OCI-M1 (cell line): ENCODE results near the gene LARGE2.

Experiments used
- DNase-seq: peaks from one replicate; lab custom pipeline; 2025; lab: John Stamatoyannopoulos, UW

The LARGE2 gene

DNA sequence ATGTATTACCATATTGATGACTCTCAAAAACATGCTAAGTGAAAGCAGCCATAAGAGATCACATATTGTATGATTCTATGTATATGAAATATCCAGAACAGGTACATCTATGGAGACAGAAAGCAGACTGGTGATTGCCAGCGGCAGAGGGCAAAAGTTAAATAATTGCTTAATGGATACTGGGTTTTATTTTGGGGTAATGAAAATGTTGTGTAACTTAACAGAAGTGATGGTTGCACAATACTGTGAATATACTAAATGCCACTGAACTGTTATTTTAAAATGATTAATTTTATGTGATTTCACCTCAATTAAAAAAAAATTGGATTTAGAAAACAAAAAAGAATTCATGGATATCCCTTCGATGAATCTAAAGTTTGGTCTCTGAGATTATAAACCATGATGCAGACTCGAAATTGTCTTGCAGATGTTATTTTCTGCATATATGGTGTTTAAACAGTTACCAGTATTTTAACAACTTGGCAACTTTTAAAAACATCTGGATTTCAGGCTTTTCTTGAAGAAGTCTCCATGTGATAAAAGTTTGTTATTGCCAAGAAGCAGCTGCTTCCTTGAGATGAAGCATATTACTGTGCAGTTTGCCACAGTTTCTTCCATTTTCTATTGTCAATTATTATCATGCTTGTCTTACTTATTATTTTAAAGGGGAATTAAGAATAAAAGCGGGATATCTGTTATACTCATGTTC, 38.1 kb downstream of the LARGE2 start:
- no peak for DNase-seq

DNA sequence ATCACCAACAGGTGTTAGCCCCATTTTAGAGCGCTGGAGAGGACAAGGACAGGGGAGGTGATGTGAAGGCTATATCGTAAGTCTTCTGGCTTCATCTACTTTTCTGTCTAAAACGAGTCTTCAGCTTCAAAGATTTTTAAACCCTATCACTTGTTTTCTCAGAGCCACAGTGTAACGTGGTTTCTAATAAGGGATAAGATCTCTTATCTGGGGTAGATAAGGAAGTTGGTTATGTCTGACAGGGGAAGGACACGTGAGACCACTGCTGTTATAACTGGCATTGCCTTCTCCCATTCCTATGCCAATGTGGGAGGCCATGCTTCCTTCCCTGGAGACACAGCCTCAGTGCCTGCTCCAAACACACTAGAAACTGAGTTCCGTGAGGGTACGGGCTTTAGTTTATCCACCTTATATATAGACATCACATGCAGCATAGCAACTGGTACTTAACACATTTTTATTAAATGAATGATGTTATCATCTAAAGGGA, 39.3 kb downstream of the LARGE2 start:
- no peak for DNase-seq

DNA sequence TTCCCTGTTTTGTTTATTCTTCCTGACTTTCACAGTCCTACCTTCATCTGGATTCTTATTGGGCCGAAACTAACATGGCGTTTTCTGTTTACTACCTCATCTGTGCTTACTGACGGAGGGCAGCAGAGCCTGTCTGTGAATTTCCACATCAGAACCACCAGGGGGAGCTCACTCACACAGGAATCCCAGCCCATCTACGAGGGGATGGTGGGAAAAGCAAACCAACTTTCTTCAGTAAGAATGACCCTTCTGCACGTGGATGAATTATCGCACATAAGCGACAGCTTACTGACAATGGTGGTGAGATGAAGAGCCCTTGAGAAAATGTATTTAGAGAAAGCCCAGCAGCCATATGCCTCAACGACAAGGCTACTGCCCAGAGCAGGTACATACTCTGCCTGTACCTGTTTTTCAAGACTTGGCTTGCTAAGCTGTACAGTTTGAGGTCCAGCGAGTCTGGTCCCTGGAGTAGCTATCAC, 42.5 kb downstream of the LARGE2 start:
- DNase-seq, result peak; percentile 91

DNA sequence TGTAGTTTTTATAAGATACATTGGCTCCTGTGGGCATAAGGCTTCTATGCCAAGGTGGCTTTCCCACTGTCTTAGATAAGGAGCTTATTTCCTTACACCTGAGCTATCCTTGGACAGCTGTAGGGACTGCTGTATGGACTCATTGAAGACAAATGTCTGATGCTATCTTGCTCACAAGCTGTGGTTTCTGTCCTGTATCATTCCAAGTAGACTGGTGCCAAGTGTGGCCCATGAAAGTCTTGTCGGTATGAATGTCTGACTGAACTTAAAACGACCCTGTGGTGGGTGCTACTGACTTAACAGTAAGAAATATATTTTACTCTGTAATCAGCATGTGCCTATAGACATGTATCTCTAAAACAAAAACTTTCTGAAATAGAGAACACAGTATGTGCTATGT, 45.0 kb downstream of the LARGE2 start:
- no peak for DNase-seq

DNA sequence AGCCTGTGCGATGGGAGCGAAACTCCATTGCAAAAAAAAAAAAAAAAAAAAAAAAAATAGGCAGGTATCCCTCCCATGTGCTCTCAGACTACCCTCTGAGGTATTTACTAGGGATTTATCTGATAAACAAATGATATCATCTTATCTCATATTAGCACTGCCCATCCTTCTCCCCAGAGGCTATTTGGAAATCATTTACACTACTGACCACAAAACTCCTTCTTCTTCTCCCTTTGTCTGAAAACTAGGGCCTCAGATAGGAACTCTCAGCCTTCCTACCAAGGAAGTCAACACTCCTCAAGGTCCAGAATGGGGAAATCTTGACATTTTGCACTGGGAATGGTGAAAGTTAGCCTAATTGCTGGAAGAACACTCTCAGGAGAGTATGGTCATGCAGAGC, 46.4 kb downstream of the LARGE2 start:
- DNase-seq, result no peak

DNA sequence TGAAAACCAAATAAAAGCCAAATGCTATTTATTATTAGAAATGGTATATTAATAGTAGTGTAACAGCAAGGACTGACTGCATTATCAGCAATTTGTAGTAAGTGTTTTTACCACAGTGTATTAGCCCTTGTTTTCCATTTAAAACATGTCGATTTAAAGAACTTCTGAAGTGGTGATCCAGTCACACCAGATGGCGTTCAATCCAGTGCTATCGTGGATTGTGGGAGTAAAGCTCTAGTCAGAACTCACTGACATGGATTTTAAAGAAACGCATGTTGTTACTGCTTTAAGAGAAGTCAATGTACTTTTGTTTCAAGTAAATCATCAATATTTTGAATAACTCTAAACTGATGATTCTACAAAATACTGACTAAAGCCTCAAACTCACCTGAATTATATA, 51.1 kb downstream of the LARGE2 start:
- DNase-seq, result no peak

DNA sequence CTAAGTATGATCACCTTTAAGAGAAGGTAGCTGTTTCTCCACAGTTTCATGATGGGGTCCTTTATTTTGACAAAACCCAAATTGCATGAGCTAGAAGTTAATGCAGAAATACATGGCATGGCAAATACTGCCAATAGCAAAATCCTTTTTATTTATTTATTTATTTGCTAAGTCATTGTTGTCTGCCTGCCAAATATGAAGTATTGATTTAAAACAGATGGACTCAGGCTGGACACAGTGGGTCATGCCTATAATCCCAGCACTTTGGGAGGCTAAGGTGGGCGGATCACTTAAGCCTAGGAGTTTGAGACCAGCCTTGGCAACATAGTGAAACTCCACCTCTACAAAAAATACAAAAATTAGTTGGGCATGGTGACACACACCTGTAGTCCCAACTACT, 52.4 kb downstream of the LARGE2 start:
- DNase-seq, result no peak
